HG02852 (cell line): Measurements from ENCODE around the gene INTS15.
A peak's percentile ranks its signal among the peaks of the same experiment; 100 is the strongest.
"Not testable (repeated sequence)": the region's sequence is repeated elsewhere in the genome, so short reads cannot be mapped to it uniquely, and the experiment has no call there.

Source experiments
- ATAC-seq: cut with Tn5 transposase; IDR thresholded peaks from one replicate; pipeline ENCODE4 v1.9.1; 2021; ENCODE audit warnings: mild to moderate bottlenecking, moderate library complexity; ENCODE audit not compliant: unreplicated experiment

The INTS15 gene

DNA sequence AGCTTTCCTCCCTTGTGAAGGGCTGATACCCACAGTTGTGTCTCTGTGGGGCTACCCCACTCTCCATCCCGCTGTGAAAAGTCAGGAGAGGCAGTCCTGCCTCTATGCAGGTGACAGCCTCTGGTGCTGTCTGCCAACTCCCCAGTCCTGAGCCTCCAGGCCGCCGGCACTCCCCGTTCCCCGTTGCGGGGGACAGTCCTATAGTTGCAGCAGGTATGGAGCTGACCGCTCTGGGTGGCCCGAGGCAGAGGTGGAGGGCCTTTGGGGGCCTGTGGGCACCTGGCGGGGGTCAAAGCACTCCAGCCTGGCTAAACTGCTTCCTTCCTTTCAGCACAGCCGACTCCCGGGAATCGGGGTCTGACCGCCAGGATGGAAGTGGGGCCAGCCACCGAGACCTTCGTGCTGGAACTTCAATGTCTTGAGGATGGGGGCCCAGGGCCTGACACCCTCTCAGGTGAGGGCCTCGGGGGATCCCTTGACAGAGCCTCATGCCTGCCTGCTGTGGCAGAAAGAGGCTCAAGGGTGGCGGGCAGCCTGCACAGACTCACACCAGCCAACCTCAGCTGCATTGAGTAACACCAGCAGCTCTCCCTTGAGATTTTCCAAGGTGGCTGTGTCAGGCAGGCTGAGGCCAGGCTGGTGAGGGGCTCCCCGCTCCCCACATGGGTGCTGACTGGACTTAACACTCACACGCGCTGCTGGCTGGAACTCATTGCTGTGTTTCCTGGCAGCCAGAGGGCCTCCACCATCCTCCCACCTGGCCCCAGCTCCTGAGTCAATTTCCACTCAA lies 27.2 kb downstream of the INTS15 start:
- no peak for ATAC-seq

DNA sequence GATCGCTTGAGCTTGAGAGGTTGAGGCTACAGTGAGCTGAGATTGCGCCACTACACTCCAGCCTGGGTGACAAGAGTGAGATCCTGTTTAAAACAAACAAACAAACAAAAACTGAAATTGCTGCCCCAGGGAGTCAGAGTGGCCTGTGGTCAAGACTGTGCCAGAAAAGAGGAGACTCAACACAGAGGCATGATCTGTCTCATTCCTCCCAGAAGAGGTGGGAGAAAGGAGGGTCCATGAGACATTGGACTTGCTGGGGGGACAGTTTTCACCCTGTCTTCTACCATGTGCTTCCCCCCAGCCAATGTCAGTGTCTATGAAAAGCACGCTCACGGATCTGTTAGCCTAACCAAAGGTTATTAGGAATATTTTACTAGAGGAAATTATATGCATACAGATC lies 28.8 kb downstream of the INTS15 start:
- no peak for ATAC-seq

DNA sequence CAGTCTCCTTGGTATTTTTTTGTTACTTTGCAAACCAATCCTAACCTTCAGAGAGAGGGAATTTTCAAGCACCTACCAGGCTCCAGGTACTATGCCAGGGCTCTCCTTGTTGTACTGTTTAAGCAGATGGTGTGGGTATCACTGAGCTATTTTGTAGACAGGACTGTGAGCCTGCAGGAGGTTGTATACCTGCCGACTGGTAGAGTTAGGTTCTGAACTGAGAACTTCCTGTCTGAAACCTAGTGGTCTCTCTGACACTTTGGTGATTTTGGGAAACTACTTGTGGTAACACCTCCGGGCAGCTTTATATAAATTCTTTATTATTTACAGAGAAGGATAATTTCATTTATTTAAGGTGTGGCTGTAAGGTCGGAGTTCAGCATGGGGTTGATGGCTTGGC lies 30.1 kb downstream of the INTS15 start:
- ATAC-seq = no peak

DNA sequence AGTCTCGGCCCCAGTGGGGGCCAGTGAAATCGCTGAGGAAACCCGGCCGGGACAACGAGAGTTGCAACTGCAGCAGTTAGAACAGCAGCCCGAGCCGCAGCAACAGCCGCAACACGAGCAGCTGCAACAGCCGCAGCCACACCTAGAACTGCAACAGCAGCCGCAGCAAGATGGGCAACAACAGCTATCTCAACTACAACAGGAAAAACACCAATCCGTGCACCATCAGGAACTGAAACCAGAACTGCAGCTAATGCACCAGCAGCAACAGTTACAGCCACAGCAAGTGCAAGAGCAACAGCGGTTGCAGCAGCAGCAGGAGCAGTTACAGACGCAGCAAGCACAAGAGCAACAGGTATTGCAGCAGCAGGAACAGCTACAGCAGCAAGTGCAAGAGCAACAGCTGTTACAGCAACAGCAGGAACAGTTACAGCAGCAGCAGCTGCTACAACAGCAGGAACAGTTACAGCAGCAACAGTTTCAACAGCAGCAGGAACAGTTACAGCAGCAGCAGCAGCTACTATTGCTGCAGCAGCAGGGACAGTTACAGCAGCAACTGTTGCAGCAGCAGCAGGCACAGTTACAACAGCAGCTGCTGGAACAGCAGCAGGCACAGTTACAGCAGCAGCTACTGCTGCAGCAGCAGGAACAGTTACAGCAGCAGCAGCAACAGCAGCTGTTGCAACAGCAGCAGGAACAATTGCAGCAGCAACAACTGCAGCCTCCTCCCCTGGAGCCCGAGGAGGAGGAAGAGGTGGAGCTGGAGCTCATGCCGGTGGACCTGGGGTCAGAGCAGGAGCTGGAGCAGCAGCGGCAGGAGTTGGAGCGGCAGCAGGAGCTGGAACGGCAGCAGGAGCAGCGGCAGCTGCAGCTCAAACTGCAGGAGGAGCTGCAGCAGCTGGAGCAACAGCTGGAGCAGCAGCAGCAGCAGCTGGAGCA lies 31.6 kb downstream of the INTS15 start:
- no peak for ATAC-seq

DNA sequence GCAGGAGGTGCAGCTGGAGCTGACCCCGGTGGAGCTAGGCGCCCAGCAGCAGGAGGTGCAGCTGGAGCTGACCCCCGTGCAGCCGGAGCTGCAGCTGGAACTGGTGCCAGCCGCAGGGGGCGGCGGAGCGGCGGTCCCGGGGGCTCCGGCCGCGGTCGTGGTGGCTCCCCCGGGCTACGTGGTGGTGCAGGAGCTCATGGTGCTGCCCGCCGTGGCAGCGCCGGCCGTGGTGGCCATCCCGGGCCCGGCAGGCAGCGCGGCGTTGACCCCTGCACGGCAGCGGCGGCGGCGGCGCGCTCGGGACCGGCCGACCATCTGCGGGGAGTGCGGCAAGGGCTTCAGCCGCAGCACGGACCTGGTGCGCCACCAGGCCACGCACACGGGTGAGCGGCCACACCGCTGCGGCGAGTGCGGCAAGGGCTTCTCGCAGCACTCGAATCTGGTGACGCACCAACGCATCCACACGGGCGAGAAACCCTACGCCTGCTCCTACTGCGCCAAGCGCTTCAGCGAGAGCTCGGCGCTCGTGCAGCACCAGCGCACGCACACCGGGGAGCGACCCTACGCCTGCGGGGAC lies 32.4 kb downstream of the INTS15 start:
- ATAC-seq = no peak

DNA sequence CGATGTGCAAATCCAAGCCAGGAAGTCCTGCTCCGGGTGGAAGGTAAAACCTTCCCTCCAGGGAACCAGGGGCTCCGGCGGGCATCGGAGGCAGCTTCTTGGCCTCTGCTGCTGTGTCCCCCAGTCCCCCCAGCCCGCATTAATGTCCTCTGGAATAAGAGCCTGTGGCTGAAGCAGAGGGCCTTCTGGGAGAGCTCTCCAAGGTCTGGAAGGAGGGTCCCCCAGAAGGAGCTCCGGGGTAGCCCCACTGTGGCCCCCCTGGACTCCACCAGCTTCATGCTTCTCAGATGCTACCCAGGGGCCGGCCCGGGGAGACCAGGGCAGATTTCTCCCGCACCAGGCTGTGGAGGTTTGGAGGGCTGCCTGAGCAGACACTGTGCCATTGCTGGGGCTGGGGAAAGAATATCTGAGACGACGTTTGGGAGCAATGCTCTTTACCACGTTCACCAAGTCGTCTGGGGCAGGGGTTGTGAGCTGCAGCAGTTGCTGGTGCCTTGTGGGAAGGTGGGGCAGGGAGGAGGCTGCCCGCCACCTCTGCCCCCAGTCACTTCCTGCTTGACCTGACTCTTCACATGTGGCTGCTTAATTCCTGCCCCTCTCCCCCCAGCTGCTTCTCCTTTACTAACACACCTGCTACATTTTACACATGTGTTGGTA lies 33.9 kb downstream of the INTS15 start:
- no peak for ATAC-seq

DNA sequence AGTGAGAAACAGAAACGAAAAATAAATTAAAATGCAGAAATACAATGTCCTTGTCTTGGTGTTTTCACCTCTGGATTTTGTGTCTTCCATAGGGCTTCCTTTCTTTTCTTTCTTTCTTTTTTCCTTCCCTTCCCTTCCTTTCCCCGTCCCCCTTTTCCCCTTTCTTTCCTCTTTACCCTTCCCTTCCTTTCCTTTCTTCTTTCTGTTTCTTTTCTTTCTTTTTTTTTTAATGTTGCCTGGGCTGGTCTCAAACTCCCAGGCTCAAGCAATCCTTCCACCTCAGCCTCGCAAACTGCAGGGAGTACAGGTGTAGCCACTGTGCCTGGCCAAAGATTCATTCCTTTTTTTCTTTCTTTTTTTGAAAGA lies 34.4 kb downstream of the INTS15 start:
- no peak for ATAC-seq

DNA sequence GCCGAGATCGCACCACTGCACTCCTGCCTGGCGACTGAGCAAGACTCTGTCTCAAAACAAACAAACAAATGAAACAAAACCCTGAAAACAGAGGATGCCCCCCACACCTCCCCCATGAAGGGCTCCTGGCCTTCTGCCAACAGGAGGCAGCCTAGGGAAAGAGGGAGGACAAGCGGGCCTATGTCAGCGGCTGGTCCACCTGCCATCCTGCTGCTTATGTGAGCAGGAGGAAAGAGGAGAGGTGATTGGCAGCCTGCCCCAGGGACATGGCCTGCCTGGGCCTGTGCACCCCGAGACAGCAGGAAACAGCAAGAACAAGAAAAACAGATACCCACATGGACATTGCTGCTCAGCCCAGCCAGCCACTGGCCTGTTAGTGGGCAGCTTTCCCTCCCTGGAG lies 38.2 kb downstream of the INTS15 start:
- no peak for ATAC-seq

DNA sequence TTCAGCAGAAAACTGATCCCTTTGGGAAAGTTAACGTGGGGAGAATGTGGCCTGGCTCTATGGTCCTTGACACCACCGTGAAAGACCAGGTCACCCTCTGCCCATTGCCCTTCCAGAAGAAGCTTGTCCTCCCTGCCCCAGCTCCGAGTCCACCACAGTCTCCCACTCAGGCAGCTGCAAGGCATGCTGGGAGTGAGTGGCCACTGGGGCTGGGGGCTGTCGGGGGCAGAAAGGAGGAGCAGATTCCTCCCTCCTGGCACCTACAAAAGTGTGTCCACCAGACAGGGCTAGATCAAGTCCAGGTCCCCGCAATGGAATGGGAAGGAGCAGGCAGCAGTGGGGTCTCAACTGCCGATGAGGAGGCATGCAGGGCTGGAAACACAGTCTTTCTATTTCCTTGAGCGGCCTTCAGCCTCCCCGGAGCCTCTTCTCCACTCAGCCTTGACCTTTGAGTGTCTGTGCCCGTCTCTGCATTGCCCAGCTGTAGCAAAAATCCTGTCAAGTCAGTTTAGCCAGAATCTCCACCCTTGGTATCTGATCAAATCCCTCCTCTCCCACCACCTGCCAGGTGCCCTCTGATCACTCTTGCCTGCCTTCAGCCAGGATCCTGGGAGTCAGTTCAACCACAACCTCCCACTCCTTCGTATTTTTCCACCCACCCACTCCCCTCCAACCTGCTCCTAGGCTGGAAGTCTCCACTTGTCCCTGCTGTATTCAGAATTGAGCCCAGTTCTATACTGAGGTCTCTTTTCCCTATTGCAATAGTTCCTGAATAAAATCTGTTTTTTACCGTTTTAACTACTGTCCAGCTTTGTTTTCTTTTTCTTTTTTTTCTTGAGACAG lies 40.4 kb downstream of the INTS15 start:
- ATAC-seq = no peak

DNA sequence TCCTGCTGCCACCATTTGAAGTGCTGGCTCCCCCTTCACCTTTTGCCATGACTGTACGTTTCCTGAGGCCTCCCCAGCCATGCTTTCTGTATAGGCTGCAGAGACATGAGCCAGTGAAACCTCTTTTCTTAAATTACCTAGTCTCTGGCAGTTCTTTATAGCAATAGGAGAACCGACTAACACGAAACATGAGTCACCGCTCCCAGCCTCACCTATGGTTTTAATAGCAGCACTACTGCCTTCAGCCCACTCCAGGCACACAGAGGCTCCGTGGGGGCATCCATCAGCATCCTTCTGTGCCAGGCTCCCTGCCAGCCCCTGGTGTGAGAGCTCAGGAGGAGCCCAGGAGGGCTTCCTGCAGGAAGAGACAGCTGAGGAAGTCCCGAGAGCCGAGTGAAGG lies 41.8 kb downstream of the INTS15 start:
- no peak for ATAC-seq

DNA sequence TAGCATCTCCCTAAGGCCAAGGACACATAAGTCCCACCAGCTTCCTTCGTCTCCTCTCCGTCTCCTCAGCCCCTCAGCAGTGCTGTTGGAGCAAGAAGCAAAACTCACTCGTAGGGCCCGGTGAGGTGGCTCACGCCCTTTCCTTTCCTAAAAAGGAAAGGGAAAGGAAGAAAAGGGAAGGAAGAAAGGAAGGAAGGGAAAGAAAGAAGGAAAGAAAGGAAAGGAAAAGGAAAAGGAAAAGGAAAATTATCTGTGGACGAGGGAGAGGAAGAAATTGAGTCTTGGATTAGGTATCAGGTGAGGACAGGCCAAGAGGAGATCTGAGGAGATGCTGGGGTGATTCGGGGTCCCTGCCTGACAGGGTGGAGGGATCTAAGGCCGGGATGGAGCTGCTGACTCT lies 44.2 kb downstream of the INTS15 start:
- ATAC-seq = no peak

DNA sequence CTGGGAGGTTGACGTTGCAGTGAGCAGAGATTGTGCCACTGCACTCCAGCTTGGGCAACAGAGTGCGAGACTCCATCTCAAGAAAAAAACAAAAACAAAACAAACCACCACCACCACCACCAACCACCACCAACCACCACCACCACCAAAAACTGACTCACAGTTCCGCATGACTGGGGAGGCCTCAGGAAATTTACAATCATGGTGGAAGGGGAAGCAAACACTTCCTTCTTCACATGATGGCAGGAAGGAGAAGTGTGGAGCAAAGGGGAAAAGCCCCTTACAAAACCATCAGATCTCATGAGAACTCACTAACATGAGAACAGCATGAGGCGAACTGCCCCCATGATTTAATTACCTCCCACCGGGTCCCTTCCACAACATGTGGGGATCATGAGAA lies 45.1 kb downstream of the INTS15 start:
- ATAC-seq = not testable (repeated sequence)

DNA sequence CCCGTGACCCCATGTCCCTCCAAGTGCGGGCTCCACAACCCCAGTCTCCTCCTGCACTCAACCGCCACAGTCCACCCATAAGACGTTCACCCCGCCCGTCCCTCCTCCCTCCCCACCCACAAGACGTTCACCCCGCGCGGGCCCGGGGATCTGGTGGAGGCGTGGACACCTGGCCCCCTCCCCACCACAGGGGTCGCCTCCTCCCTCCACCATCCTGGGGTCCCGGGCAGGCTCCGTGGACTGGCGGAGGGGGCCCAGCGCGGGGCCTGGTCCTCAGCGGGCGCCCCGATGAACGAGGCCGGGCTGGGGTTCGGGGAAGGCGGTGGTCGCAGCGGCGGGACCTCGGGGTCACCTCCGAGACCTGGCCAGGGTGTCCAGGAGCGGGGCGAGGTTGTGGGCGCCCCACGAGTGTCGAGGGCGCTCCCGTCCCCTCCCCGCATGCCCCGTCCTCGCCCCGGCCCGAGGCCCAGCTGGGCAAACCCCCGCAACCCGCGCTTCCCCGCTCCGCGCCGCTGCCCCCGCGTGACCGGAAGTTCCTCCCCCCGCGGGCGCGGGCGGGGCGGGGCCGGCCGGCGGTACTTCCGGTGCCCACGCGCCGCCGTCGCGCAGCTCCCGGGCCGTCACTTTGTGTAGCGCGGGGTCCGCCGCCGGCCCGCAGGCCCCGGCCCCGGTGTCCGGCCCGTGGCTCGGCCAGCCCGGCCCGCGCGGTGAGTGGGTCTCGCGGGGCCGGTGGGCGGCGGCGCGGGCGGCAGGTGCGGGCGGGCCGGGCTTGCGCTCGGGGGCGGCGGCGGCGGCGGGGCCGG lies 47.1 kb downstream of the INTS15 start, which contains the start of gene ZNF316:
Gene ZNF316, plus strand, starts transcription at position 578 of the 803 bp plus-strand sequence. CDS start 5,092 bp downstream, outside the sequence.
- peak; percentile 61 for ATAC-seq

DNA sequence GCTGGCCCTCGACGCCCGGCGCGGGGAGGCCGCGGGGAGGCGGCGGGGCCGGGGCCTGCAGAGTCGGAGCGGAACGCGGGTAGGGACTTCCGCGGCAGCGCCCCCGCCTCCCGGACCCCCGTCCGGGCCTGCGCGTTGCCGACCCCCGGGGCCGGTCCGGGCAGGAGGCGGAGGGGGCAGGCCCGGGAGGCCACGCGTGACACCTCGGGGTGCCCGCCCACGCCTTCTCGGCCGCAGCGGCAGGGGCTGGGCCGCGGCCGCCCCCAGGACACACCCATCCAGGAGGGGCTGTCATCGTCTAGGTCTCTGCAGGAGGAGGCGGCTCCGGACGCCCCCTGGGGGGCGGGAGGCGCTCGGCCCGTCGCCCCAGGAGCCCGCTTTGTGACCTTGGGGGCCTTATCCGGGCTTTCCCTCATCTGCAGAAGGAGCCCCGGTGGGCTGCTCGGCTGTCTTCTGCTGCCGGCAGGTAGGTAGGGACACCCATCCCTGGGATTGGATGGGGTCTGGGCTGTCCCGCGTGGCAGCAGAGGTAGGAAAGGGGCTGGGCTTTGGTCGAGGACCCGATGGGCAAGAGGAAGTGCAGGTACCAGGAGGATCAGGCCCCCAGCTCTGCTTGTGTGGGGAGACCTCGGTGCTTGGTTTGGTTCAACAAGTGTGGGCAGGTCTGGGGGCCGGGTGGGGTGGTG lies 47.9 kb downstream of the INTS15 start:
- peak; percentile 72 for ATAC-seq

DNA sequence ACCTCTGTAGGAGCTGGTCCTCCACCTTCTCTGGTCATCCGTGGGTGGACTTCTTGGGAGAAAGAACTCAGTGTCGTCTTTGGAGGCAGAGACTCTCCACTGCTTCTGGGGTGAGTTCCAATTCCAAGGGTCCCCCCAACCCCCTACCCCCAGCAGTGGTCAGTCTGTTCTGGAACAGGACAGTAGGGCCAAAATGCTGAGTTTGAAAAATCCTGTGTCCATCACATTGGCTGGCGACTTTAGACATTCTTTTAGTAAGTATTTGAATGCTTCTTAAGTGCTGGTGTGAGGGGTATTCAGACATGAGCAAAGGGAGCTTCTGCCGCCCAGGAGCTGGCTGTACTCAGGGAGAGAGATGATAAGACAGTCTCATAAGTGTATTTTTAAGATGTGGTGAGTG lies 49.2 kb downstream of the INTS15 start:
- ATAC-seq = no peak

DNA sequence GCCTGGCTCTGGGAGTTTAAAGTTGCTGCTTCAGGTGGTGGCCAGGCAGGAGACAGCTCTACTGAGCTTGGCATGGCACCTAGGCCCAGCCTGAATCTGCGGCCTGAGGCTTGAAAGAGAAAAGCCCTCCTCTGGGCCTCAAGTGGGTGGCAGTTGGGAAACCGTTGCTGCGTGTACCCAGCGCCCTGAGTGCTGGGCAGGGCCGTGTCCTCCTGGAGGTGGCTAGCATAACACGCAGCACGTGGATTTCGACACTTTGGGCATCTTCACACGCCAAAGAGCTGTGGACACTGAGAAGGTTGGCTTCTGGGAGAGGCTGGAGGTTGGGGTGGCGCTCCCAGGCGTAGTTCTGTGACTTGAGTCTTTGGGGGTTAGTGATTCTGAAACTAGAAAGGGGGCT lies 49.8 kb downstream of the INTS15 start:
- ATAC-seq = no peak

DNA sequence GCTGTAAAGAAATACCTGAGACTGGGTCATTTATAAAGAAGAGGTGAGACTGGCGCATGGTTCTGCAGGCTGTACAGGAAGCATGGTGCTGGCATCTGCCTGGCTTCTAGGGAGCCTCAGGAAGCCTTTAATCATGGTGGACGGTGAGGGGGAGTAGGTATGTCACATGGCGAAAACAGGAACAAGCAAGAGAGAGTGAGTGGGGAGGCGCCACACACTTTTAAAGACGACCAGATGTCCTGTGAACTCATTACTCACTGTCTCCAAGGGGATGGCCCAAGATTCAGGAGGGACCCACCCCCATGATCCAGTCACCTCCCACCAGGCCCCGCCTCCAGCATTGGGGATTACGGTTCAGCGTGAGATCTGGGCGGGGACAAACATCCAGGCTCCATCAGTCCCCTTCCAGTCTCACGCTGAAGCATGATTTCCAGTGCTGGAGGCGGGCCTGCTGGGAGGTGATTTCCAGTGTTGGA lies 50.5 kb downstream of the INTS15 start:
- no peak for ATAC-seq

DNA sequence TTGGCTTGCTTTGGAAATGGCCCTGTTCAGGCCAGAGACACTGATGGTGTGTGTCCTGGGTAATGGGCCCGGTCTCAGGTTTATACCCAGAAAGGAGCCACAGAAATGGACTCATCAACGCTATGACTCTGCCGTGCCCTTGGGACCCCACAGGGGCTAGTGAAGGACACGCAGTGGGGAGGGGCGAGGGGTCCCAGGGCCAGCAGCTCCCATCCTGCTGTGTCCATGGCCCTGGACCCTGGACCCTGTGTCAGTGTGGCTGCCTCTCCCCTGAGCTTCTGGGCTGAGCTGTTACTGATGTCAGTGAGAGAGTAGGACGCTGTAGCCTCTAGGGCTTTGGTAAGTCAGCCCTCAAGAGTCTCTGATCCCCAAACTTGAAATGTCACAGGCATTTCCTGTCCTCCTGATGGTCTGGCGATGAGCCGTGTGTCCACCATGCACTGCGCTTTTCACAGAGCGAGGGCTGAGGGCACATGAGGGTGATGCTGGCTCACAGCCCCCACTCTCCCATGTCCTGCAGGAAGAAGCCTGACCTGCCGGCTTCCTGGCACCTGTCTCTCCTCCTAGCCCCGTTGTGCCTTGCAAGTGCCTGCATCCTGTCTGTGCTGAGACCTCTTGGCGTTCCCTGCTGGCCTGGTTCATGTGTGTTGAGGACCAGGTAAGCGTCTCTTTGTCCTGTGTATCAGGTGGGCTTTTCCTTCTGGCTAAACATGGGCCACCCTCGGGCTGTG lies 51.6 kb downstream of the INTS15 start:
- ATAC-seq = no peak
